CD14-positive monocyte (primary cell): ENCODE data around the gene GFPT2. TPM values are rescaled to one million over a fixed set of nuclear protein-coding genes. Genes with fewer than 3 reads are reported as not detected.

Experiments
- DNase-seq, 3 donors: peaks; one replicate each; pipeline ENCODE4 v3.0.0-alpha.2; 2011 to 2022
- H2AFZ ChIP-seq: 2 replicates; pipeline ENCODE4 v1.6.0; 2012; ENCODE audit warnings: mild to moderate bottlenecking, low read depth, low read length, inconsistent platforms; ENCODE audit not compliant: insufficient read depth, poor library complexity, severe bottlenecking
- H3K27ac ChIP-seq, 2 donors: 1 replicate in 1 of 2; 2 replicates in 1 of 2; pipeline ENCODE4 v1.5.1; 2012 to 2013; ENCODE audit warnings: low read length in 2 of 2, control low read depth in 1 of 2, inconsistent platforms in 1 of 2, low read depth in 1 of 2, mild to moderate bottlenecking in 1 of 2
- H3K27me3 ChIP-seq, 2 donors: one replicate each; pipeline versions ENCODE4 v1.6.0 to v1.6.1; 2011 to 2013; ENCODE audit warnings: low read length in 2 of 2; ENCODE audit not compliant: control insufficient read depth in 2 of 2, insufficient read depth in 2 of 2
- H3K36me3 ChIP-seq, 2 donors: replicated peaks in 1 of 2; 1 replicate in 1 of 2; 2 replicates in 1 of 2; pipeline versions ENCODE4 v1.5.1 to v1.6.1; 2012 to 2013; ENCODE audit warnings: low read length in 2 of 2, control low read depth in 1 of 2, inconsistent platforms in 1 of 2, mild to moderate bottlenecking in 1 of 2; ENCODE audit not compliant: insufficient read depth in 2 of 2, control insufficient read depth in 1 of 2
- H3K4me1 ChIP-seq, 2 donors: 1 replicate in 1 of 2; 2 replicates in 1 of 2; pipeline versions ENCODE4 v1.5.1 to v1.6.1; 2012 to 2013; ENCODE audit warnings: low read length in 2 of 2, control low read depth in 1 of 2, inconsistent platforms in 1 of 2, mild to moderate bottlenecking in 1 of 2, moderate library complexity in 1 of 2; ENCODE audit not compliant: insufficient read depth in 2 of 2, control insufficient read depth in 1 of 2
- H3K4me2 ChIP-seq: replicated peaks from 2 replicates; pipeline ENCODE3; 2012; ENCODE audit warnings: low read length, moderate library complexity, mild to moderate bottlenecking; ENCODE audit not compliant: poor library complexity, severe bottlenecking; ENCODE audit errors: extremely low read depth
- H3K4me3 ChIP-seq, 3 experiments: fragments of 200-600 bp in 1 of 3; sonication (generic) in 1 of 3; replicated peaks in 1 of 3; 1 replicate in 2 of 3; 2 replicates in 1 of 3; pipeline ENCODE4 v1.5.1; 2011 to 2013; ENCODE audit warnings: low read length in 3 of 3, mild to moderate bottlenecking in 3 of 3, control low read depth in 2 of 3, low read depth in 2 of 3, inconsistent platforms in 1 of 3, moderate library complexity in 1 of 3
- H3K79me2 ChIP-seq: 2 replicates; pipeline ENCODE4 v1.6.0; 2012; ENCODE audit warnings: mild to moderate bottlenecking, control low read depth, inconsistent platforms, low read length, moderate library complexity; ENCODE audit not compliant: insufficient read depth
- H3K9ac ChIP-seq: 2 replicates; pipeline ENCODE4 v1.6.0; 2017; ENCODE audit warnings: low read length, mild to moderate bottlenecking; ENCODE audit not compliant: insufficient read depth, poor library complexity, severe bottlenecking
- H3K9me3 ChIP-seq, 2 donors: replicated peaks in 1 of 2; 1 replicate in 1 of 2; 2 replicates in 1 of 2; pipeline versions ENCODE4 v1.5.1 to v1.6.1; 2012 to 2013; ENCODE audit warnings: low read length in 2 of 2, control low read depth in 1 of 2; ENCODE audit not compliant: control insufficient read depth in 1 of 2, insufficient read depth in 1 of 2
- H4K20me1 ChIP-seq: 2 replicates; pipeline ENCODE4 v1.6.0; 2012; ENCODE audit warnings: mild to moderate bottlenecking, low read length, control low read depth, moderate library complexity; ENCODE audit not compliant: insufficient read depth
- H3K27ac Mint-ChIP-seq, 7 donors: one replicate each; pipeline ENCODE4 v1.8.0; 2020; ENCODE audit warnings: mild to moderate bottlenecking in 7 of 7, mixed read lengths in 7 of 7, moderate library complexity in 6 of 7, inconsistent platforms in 2 of 7
- H3K27me3 Mint-ChIP-seq, 3 donors: one replicate each; pipeline ENCODE4 v1.8.0; 2021 to 2022; ENCODE audit warnings: low read depth in 3 of 3, mild to moderate bottlenecking in 3 of 3, mixed read lengths in 3 of 3, moderate library complexity in 3 of 3, inconsistent platforms in 1 of 3
- H3K36me3 Mint-ChIP-seq, 2 donors: one replicate each; pipeline ENCODE4 v1.8.0; 2020; ENCODE audit warnings: mixed read lengths in 2 of 2, inconsistent platforms in 1 of 2, mild to moderate bottlenecking in 1 of 2
- H3K4me1 Mint-ChIP-seq: one replicate; pipeline ENCODE4 v1.8.0; 2020; ENCODE audit warnings: mild to moderate bottlenecking, mixed read lengths
- H3K4me3 Mint-ChIP-seq, 2 donors: one replicate each; pipeline ENCODE4 v1.8.0; 2020; ENCODE audit warnings: mild to moderate bottlenecking in 2 of 2, mixed read lengths in 2 of 2, moderate library complexity in 1 of 2
- H3K9me3 Mint-ChIP-seq, 7 donors: one replicate each; pipeline ENCODE4 v1.8.0; 2020 to 2022; ENCODE audit warnings: mixed read lengths in 7 of 7, mild to moderate bottlenecking in 6 of 7, moderate library complexity in 6 of 7, inconsistent platforms in 2 of 7
- CTCF ChIP-seq: fragments of 200-600 bp; IDR thresholded peaks from one replicate; pipeline ENCODE4 v1.8.0; 2022; ENCODE audit warnings: antibody characterized with exemption, mild to moderate bottlenecking
- WGBS: methylation state at CpG from one replicate; pipeline ENCODE4 v1.1.5; 2013; ENCODE audit warnings: missing lambda C conversion rate; ENCODE audit not compliant: insufficient coverage; 5-methylcytosine and 5-hydroxymethylcytosine counted together
- intact Hi-C, 2 donors: fragments of 100-400 bp; cut with micrococcal nuclease; formaldehyde crosslinking; loops; one replicate each; pipeline versions ENCODE4 v1.15.0 to v1.15.1; 2023
- polyA plus RNA-seq, 3 donors: library from polyadenylated mRNA; depleted of rRNA in 1 of 3; unstranded in 2 of 3; stranded (reverse) in 1 of 3; fragments of 300-500 nt in 2 of 3; fragments of >200 nt in 1 of 3; fragmentation: Illumina TruSeq in 2 of 3; gene quantifications; 1 replicate in 2 of 3; 2 replicates in 1 of 3; pipeline ENCODE4 v1.2.3, GENCODE V29; 2012 to 2021

GFPT2 gene
- polyA plus RNA-seq, 3 donors: not detected

DNA sequence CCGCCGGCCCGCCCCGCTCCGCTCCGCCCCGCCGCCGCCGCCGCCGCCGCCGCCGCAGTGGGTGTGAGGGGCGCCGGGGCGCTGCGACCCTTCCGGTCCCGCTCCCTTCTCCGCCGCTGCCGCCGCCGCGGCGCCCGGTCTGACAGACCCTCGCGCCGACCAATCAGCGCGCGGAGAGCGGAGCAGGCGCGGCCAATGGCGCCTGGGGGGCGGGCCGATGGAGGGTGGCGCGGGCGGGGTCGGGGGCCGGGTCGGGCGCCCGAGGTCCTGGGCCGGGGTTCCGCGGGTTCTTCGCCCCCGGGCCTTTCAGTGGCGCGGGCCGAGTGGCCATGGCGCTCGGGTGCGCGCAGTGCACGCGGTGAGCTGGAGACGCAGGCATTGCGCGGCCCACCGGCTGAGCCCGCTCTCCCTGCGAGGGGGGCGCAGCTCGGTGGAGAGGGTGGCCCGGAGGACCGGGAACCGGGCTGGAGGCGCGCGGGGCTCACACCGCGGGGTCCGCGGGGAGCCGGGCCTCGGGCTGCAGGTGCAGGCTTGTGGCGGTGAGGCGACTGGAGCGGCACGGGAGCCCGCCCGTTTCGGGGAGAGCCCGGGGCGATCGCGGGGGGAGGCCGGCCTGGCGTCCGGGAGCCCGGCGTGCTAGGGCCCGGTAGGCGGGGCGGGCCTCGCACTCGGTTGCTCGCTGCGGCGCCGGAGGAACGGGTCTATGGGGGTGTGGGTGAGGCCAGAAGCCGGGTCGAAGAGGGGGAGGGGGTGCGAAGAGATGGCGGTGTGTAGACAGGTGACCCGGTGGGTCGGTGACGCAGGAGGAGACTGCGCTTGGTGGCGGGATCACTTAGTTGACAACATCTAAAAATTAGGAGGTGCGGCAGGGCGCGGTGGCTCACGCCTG is 60.9 kb downstream of the GFPT2 start, which contains the start of gene MAPK9:
TSS of gene MAPK9 (minus strand) at position 141 of the 889 bp plus-strand sequence. CDS start 11,522 bp downstream, outside the sequence.
- no peak for TF ChIP-seq CTCF
- Histone ChIP-seq H2AFZ (peak within 1 kb of the TSS; percentile 99), H3K27ac (peak within 1 kb of the TSS; percentile 50 to 76), H3K9me3 (no peaks in the 10 kb centered on the region), H3K4me1 (peaks cover 27 to 44% of the 10 kb centered on the region in 2 donors), H3K27me3 (no peaks in the 10 kb centered on the region), H3K9ac (peak within 1 kb of the TSS; percentile 83), H3K4me2 (peak within 1 kb of the TSS; percentile 85), H3K4me3 (peak within 1 kb of the TSS; percentile 53 to 90 (median 79)), H3K36me3 (no peaks in the 10 kb centered on the region), H4K20me1 (peaks cover 23% of the 10 kb centered on the region), H3K79me2 (peaks cover 42% of the 10 kb centered on the region)
- Mint-ChIP-seq H3K27me3 (peaks cover 1 to 2% (median 2%) of the 10 kb centered on the region in 3 donors), H3K9me3 (peaks cover 0 to 4% (median 0%) of the 10 kb centered on the region in 7 donors), H3K4me3 (peak within 1 kb of the TSS; percentile 92 to 93), H3K27ac (peak within 1 kb of the TSS; percentile 60 to 94 (median 92)), H3K36me3 (no peaks in the 10 kb centered on the region), H3K4me1 (peaks cover 51% of the 10 kb centered on the region)
- intact Hi-C loops: loop anchor here (2.0 to 10.0 kb wide), 2 partner anchors 37 to 203 kb away; partner anchors contain the start of gene CNOT6 (in 2 of the 2)
- peak; percentile 68 to 80 (median 75) for DNase-seq
- under 1% methylated on average over 122 of the region's 122 CpGs for WGBS

GRCh38 chr5:180291234-180291940 is 61.7 kb downstream of the GFPT2 start:
- H2AFZ ChIP-seq: peak overlapping the region; percentile 73

More at GRCh38 chr5:180291234-180291940, 61.7 kb downstream of the GFPT2 start:
- DNase-seq: no peak
- H3K4me3 ChIP-seq: peak overlapping the region; percentile 39 to 75 (median 60)
- intact Hi-C loops: loop anchor here (10.0 kb wide), 1 partner anchor 203 kb away; the partner anchor contains the start of gene CNOT6 (in 2 of the 2)
- Mint-ChIP-seq H3K9me3 (peaks cover 0 to 2% (median 0%) of the 10 kb centered on the region in 7 donors), H3K27ac (peak overlapping the region in 2 of 7 donors; percentile 26 to 50), H3K4me3 (peak overlapping the region; percentile 79 to 80), H3K36me3 (peaks cover 7% of the 10 kb centered on the region in 2 donors), H3K27me3 (peaks cover 1 to 4% (median 2%) of the 10 kb centered on the region in 3 donors), H3K4me1 (peaks cover 54% of the 10 kb centered on the region)
- H3K4me1 ChIP-seq: peaks cover 30 to 47% of the 10 kb centered on the region in 2 donors
- H3K27ac ChIP-seq: no peak overlapping the region
- H4K20me1 ChIP-seq: peaks cover 25% of the 10 kb centered on the region
- H3K9ac ChIP-seq: peak overlapping the region; percentile 62
- H3K4me2 ChIP-seq: peak overlapping the region; percentile 85
- peaks cover 4 to 7% of the 10 kb centered on the region in 2 donors for H3K36me3 ChIP-seq
- under 1% methylated on average over 61 of the region's 68 CpGs for WGBS
- H3K27me3 ChIP-seq: no peaks in the 10 kb centered on the region
- peak; percentile 8 for TF ChIP-seq CTCF
- H3K9me3 ChIP-seq: peaks cover 0 to 2% of the 10 kb centered on the region in 2 donors
- H3K79me2 ChIP-seq: peaks cover 49% of the 10 kb centered on the region
